ENCODE results near the gene WFDC2.

Gene WFDC2

DNA sequence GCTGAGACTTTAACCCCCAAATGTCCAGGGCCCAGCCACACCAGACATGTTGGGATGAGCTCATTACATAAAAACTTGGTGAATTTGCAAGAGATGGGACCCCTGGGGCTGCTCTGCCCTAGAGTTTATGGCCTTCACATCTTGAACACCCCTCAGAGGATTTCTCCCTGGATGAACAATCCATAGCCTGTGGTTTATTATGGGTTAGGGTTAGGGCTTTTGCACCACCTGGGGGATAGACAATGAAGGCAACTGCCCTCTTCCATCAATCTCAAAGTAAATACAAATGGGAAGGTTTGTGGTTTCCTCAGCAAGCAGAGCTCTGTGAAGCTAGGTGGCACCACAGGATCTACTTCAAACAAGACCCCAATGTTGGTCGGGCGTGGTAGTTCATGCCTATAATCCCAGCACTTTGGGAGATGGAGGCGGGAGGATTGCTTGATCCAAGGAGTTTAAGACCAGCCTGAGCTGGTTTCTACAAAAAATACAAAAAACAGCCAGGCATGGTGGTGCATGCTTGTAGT is 28.5 kb downstream of the WFDC2 start:
- Histone ChIP-seq H3K36me3 (replicated peaks in 1 of 2; ENCODE audit: control insufficient read depth in 2 of 2, insufficient read depth in 2 of 2, low read length in 2 of 2) (no peaks in the 10 kb centered on the region), H2BK120ac (ENCODE audit: low read depth, low read length) (no peak overlapping the region), H3K4me1 (ENCODE audit: control insufficient read depth in 2 of 2, insufficient read depth in 1 of 2, low read depth in 1 of 2, low read length in 2 of 2) (no peaks in the 10 kb centered on the region), H2AFZ (ENCODE audit: low read length) (no peak overlapping the region), H2BK15ac (ENCODE audit: low read length) (no peak overlapping the region), H2AK5ac (ENCODE audit: low read depth, low read length) (no peak overlapping the region), H2BK5ac (ENCODE audit: low read length) (no peak overlapping the region), H2BK12ac (ENCODE audit: low read length) (no peak overlapping the region), H3K4me3 (ENCODE audit: low read length in 2 of 2) (no peak overlapping the region), H3K18ac (ENCODE audit: low read length) (no peak overlapping the region), H4K8ac (ENCODE audit: low read depth, low read length) (no peak overlapping the region), H3K4ac (ENCODE audit: low read length) (no peak overlapping the region), H3K9ac (ENCODE audit: low read depth, low read length, poor library complexity) (no peak overlapping the region), H3K14ac (ENCODE audit: low read length) (no peak overlapping the region), H3K4me2 (ENCODE audit: insufficient read depth, low read length, poor library complexity, severe bottlenecking) (no peak overlapping the region), H4K91ac (ENCODE audit: low read depth, low read length, poor library complexity) (no peak overlapping the region), H3K27ac (replicated peaks; ENCODE audit: low read length) (no peak overlapping the region), H3K79me1 (ENCODE audit: low read depth, low read length) (no peaks in the 10 kb centered on the region), H3K9me3 (replicated peaks in 1 of 2; ENCODE audit: control insufficient read depth in 2 of 2, insufficient read depth in 1 of 2, low read depth in 1 of 2, low read length in 2 of 2) (no peaks in the 10 kb centered on the region), H3K27me3 (ENCODE audit: control insufficient read depth in 3 of 3, insufficient read depth in 3 of 3, low read depth in 1 of 3, low read length in 3 of 3) (peaks cover 0 to 15% (median 0%) of the 10 kb centered on the region in 3 experiments), H3K23ac (ENCODE audit: low read depth, low read length, poor library complexity) (no peak overlapping the region)
- no CpG with 5 or more reads among the region's 3 CpGs for WGBS, 2 donors (ENCODE audit: extremely low coverage in 2 of 2, insufficient read length in 2 of 2, insufficient replicate concordance in 1 of 2)
- DNase-seq (ENCODE audit: low spot score) = no peak

DNA sequence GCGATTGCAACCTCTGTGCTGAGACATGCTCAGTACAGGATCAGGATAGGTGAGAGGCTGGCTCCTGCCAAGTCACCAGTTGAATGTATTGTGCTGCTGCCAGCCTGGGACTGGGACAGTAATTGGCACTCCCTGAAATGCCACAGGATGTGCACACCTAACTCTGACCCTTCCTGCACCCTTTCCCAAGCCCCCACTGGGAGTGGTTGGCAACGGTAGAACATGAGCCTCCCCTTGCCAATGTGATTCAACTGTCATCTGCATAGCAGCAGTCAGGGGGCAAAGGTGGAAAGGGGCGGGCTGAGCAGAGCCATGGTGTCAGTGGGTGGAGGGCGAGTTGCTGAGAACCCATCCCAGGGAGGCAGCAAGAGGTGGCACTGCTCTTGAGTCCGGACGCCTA is 30.5 kb downstream of the WFDC2 start:
- WGBS, 2 donors (ENCODE audit: extremely low coverage in 2 of 2, insufficient read length in 2 of 2, insufficient replicate concordance in 1 of 2) = no CpG with 5 or more reads among the region's 6 CpGs
- Histone ChIP-seq H2AFZ (ENCODE audit: low read length) (no peak overlapping the region), H3K79me1 (ENCODE audit: low read depth, low read length) (no peaks in the 10 kb centered on the region), H3K23ac (ENCODE audit: low read depth, low read length, poor library complexity) (peak overlapping the region; percentile 35), H2BK15ac (ENCODE audit: low read length) (no peak overlapping the region), H2AK5ac (ENCODE audit: low read depth, low read length) (no peak overlapping the region), H3K4me1 (ENCODE audit: control insufficient read depth in 2 of 2, insufficient read depth in 1 of 2, low read depth in 1 of 2, low read length in 2 of 2) (no peaks in the 10 kb centered on the region), H2BK12ac (ENCODE audit: low read length) (no peak overlapping the region), H3K9ac (ENCODE audit: low read depth, low read length, poor library complexity) (no peak overlapping the region), H3K4me2 (ENCODE audit: insufficient read depth, low read length, poor library complexity, severe bottlenecking) (no peak overlapping the region), H4K8ac (ENCODE audit: low read depth, low read length) (no peak overlapping the region), H3K4me3 (ENCODE audit: low read length in 2 of 2) (peak overlapping the region in 1 of 2 donors; percentile 18), H3K36me3 (replicated peaks in 1 of 2; ENCODE audit: control insufficient read depth in 2 of 2, insufficient read depth in 2 of 2, low read length in 2 of 2) (no peaks in the 10 kb centered on the region), H3K9me3 (replicated peaks in 1 of 2; ENCODE audit: control insufficient read depth in 2 of 2, insufficient read depth in 1 of 2, low read depth in 1 of 2, low read length in 2 of 2) (no peaks in the 10 kb centered on the region), H3K4ac (ENCODE audit: low read length) (no peak overlapping the region), H2BK120ac (ENCODE audit: low read depth, low read length) (no peak overlapping the region), H4K91ac (ENCODE audit: low read depth, low read length, poor library complexity) (no peak overlapping the region), H3K18ac (ENCODE audit: low read length) (no peak overlapping the region), H3K14ac (ENCODE audit: low read length) (no peak overlapping the region), H3K27ac (replicated peaks; ENCODE audit: low read length) (no peak overlapping the region), H2BK5ac (ENCODE audit: low read length) (no peak overlapping the region), H3K27me3 (ENCODE audit: control insufficient read depth in 3 of 3, insufficient read depth in 3 of 3, low read depth in 1 of 3, low read length in 3 of 3) (peaks cover 0 to 15% (median 0%) of the 10 kb centered on the region in 3 experiments)
- no peak for DNase-seq (ENCODE audit: low spot score)

DNA sequence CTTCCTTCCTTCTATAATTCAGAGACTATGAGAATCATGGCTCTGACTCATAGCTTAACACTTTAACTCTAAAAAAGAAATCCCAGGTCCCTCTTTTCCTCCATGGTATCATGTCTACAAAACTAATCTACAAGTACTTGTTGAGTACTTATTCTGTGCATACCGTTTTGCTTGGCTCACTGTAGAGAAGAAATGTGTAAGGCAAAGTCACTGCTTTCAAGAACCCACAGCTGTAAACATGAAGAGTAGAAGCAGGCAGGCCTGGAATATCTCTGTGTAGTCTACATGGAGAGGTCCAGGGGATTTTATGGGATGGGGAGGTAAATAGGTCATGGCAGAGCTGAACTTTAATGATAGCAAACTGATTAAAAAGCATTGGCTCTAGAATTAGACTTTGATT is 32.0 kb downstream of the WFDC2 start:
- Histone ChIP-seq H3K27ac (replicated peaks; ENCODE audit: low read length) (no peak overlapping the region), H2BK15ac (ENCODE audit: low read length) (no peak overlapping the region), H2BK120ac (ENCODE audit: low read depth, low read length) (no peak overlapping the region), H2BK12ac (ENCODE audit: low read length) (no peak overlapping the region), H3K36me3 (replicated peaks in 1 of 2; ENCODE audit: control insufficient read depth in 2 of 2, insufficient read depth in 2 of 2, low read length in 2 of 2) (no peaks in the 10 kb centered on the region), H3K4me2 (ENCODE audit: insufficient read depth, low read length, poor library complexity, severe bottlenecking) (no peak overlapping the region), H4K91ac (ENCODE audit: low read depth, low read length, poor library complexity) (no peak overlapping the region), H3K27me3 (ENCODE audit: control insufficient read depth in 3 of 3, insufficient read depth in 3 of 3, low read depth in 1 of 3, low read length in 3 of 3) (peaks cover 0 to 12% (median 0%) of the 10 kb centered on the region in 3 experiments), H3K14ac (ENCODE audit: low read length) (no peak overlapping the region), H2BK5ac (ENCODE audit: low read length) (no peak overlapping the region), H3K79me1 (ENCODE audit: low read depth, low read length) (no peaks in the 10 kb centered on the region), H2AK5ac (ENCODE audit: low read depth, low read length) (no peak overlapping the region), H3K23ac (ENCODE audit: low read depth, low read length, poor library complexity) (no peak overlapping the region), H3K9me3 (replicated peaks in 1 of 2; ENCODE audit: control insufficient read depth in 2 of 2, insufficient read depth in 1 of 2, low read depth in 1 of 2, low read length in 2 of 2) (no peaks in the 10 kb centered on the region), H2AFZ (ENCODE audit: low read length) (no peak overlapping the region), H3K4me3 (ENCODE audit: low read length in 2 of 2) (no peak overlapping the region), H3K9ac (ENCODE audit: low read depth, low read length, poor library complexity) (no peak overlapping the region), H3K18ac (ENCODE audit: low read length) (no peak overlapping the region), H3K4ac (ENCODE audit: low read length) (no peak overlapping the region), H3K4me1 (ENCODE audit: control insufficient read depth in 2 of 2, insufficient read depth in 1 of 2, low read depth in 1 of 2, low read length in 2 of 2) (no peaks in the 10 kb centered on the region), H4K8ac (ENCODE audit: low read depth, low read length) (no peak overlapping the region)
- DNase-seq (ENCODE audit: low spot score) = no peak
- no CpG with 5 or more reads among the region's 1 CpG for WGBS, 2 donors (ENCODE audit: extremely low coverage in 2 of 2, insufficient read length in 2 of 2, insufficient replicate concordance in 1 of 2)

DNA sequence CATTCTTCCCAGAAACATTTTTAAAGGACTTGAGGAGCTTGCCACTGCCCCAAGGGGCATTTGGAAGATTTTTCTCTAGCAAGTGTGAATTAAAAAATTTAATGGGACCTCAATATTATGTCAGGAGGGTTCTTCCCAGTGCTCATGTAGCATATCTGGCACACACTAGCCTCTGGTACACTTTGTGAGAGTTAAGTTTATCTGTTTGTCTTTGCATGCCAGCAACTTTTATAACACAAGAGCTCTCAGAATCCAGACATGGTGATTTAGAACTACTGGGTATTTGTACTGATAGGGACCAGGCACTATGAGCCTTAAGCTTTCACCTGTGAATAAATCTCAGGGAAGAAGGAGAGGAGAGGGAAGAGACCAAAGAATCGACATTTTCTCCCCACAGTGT is 33.0 kb downstream of the WFDC2 start:
- Histone ChIP-seq H3K9ac (ENCODE audit: low read depth, low read length, poor library complexity) (no peak overlapping the region), H2BK5ac (ENCODE audit: low read length) (no peak overlapping the region), H3K4me1 (ENCODE audit: control insufficient read depth in 2 of 2, insufficient read depth in 1 of 2, low read depth in 1 of 2, low read length in 2 of 2) (no peaks in the 10 kb centered on the region), H2AK5ac (ENCODE audit: low read depth, low read length) (no peak overlapping the region), H2BK120ac (ENCODE audit: low read depth, low read length) (no peak overlapping the region), H3K9me3 (replicated peaks in 1 of 2; ENCODE audit: control insufficient read depth in 2 of 2, insufficient read depth in 1 of 2, low read depth in 1 of 2, low read length in 2 of 2) (no peaks in the 10 kb centered on the region), H3K27ac (replicated peaks; ENCODE audit: low read length) (no peak overlapping the region), H3K18ac (ENCODE audit: low read length) (no peak overlapping the region), H2BK15ac (ENCODE audit: low read length) (no peak overlapping the region), H2AFZ (ENCODE audit: low read length) (no peak overlapping the region), H3K4ac (ENCODE audit: low read length) (no peak overlapping the region), H4K91ac (ENCODE audit: low read depth, low read length, poor library complexity) (no peak overlapping the region), H3K36me3 (replicated peaks in 1 of 2; ENCODE audit: control insufficient read depth in 2 of 2, insufficient read depth in 2 of 2, low read length in 2 of 2) (no peaks in the 10 kb centered on the region), H3K23ac (ENCODE audit: low read depth, low read length, poor library complexity) (no peak overlapping the region), H4K8ac (ENCODE audit: low read depth, low read length) (no peak overlapping the region), H3K14ac (ENCODE audit: low read length) (no peak overlapping the region), H3K4me2 (ENCODE audit: insufficient read depth, low read length, poor library complexity, severe bottlenecking) (no peak overlapping the region), H2BK12ac (ENCODE audit: low read length) (no peak overlapping the region), H3K27me3 (ENCODE audit: control insufficient read depth in 3 of 3, insufficient read depth in 3 of 3, low read depth in 1 of 3, low read length in 3 of 3) (peaks cover 0 to 10% (median 0%) of the 10 kb centered on the region in 3 experiments), H3K79me1 (ENCODE audit: low read depth, low read length) (no peaks in the 10 kb centered on the region), H3K4me3 (ENCODE audit: low read length in 2 of 2) (no peak overlapping the region)
- no CpG with 5 or more reads among the region's 1 CpG for WGBS, 2 donors (ENCODE audit: extremely low coverage in 2 of 2, insufficient read length in 2 of 2, insufficient replicate concordance in 1 of 2)
- no peak for DNase-seq (ENCODE audit: low spot score)

All from neuronal stem cell (in vitro differentiated cells).